PFSK-1 (cell line): Measurements from ENCODE around the gene CCDC137.

Source experiments
- FOXP2 ChIP-seq: optimal IDR thresholded peaks from 2 replicates; pipeline ENCODE3; 2011; ENCODE audit warnings: borderline replicate concordance, control low read depth, inconsistent platforms; ENCODE audit not compliant: insufficient read depth; ENCODE audit errors: extremely low read length, extremely low read depth
- POLR2AphosphoS5 ChIP-seq: IDR thresholded peaks from 2 replicates; pipeline ENCODE4 v1.6.1; 2012; ENCODE audit warnings: low read depth, mild to moderate bottlenecking, control low read depth, low read length, moderate library complexity
- SIN3A ChIP-seq: IDR thresholded peaks from 2 replicates; pipeline ENCODE4 v1.6.1; 2012; ENCODE audit warnings: mild to moderate bottlenecking, low read length, moderate library complexity, borderline replicate concordance; ENCODE audit not compliant: insufficient read depth
- TAF1 ChIP-seq: IDR thresholded peaks from 2 replicates; pipeline ENCODE4 v1.6.1; 2012; ENCODE audit warnings: low read length, control low read depth, borderline replicate concordance; ENCODE audit not compliant: insufficient read depth
- TF ChIP-seq, protein P1 (sequence below), 2 experiments: IDR thresholded peaks; 2 replicates each; pipeline versions ENCODE4 v1.6.1 to v1.8.0; 2011 to 2012; ENCODE audit warnings: low read depth in 2 of 2, low read length in 2 of 2, control low read depth in 1 of 2, inconsistent platforms in 1 of 2, mild to moderate bottlenecking in 1 of 2, moderate library complexity in 1 of 2; ENCODE audit not compliant: insufficient read depth in 1 of 2

The CCDC137 gene

DNA sequence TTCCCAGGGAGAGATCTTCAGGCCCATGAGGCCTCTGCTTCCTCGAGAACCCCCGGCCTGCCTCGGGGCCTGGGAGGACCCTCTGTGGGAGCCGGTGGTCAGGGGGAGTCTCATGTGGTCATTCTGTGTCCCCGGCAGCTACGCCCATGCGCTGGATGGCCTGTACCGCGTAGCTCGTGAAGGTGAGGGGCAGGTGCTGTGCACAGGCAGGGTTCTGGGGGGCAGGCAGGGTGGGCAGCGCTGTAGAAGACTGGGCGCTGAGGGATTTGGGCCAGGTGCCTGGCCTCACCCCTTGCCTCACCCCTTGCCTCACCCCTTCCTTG, 50.1 kb downstream of the CCDC137 start:
- TF ChIP-seq FOXP2 (no peak), POLR2AphosphoS5 (no peak), TAF1 (no peak), SIN3A (no peak)
- TF ChIP-seq, protein P1, sequence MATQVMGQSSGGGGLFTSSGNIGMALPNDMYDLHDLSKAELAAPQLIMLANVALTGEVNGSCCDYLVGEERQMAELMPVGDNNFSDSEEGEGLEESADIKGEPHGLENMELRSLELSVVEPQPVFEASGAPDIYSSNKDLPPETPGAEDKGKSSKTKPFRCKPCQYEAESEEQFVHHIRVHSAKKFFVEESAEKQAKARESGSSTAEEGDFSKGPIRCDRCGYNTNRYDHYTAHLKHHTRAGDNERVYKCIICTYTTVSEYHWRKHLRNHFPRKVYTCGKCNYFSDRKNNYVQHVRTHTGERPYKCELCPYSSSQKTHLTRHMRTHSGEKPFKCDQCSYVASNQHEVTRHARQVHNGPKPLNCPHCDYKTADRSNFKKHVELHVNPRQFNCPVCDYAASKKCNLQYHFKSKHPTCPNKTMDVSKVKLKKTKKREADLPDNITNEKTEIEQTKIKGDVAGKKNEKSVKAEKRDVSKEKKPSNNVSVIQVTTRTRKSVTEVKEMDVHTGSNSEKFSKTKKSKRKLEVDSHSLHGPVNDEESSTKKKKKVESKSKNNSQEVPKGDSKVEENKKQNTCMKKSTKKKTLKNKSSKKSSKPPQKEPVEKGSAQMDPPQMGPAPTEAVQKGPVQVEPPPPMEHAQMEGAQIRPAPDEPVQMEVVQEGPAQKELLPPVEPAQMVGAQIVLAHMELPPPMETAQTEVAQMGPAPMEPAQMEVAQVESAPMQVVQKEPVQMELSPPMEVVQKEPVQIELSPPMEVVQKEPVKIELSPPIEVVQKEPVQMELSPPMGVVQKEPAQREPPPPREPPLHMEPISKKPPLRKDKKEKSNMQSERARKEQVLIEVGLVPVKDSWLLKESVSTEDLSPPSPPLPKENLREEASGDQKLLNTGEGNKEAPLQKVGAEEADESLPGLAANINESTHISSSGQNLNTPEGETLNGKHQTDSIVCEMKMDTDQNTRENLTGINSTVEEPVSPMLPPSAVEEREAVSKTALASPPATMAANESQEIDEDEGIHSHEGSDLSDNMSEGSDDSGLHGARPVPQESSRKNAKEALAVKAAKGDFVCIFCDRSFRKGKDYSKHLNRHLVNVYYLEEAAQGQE (IDR thresholded peaks at IDR 0.05; ENCODE audit: insufficient read depth in 1 of 2, low read depth in 2 of 2, low read length in 2 of 2): no peak

DNA sequence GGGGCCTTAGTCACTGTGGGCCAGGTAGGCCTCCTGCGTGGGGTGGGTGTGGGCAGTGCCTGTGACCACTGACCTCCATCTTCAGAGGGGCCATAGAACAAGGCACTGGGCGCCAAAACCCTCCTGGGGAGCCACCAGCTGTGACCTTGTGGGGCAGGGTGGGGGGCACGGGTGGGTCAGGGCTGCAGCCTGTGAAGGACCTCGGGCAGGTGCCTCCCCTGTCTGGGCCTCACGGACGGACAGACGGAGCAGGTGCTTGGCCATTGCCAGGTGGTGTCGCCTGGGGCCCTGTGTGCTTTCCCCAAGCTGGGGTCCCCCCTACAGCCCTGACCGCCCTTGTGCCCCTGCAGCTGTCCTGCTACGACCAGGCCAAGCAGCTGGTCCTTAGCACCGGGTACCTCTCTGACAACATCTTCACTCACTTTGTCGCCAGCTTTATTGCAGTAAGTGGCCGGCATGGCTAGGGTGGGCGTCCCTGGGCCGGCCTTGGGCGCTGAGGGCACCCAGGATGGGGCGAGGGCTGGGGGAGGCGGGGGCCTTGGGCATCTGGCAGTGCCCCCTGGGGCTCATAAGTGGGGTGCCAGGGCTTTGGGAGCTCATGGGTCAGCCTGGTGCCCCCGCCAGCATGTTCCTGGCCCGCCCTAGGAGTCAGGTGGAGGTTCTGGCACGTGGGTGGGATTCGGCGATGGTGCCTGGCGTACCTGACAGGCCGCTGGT, 50.7 kb downstream of the CCDC137 start:
- TF ChIP-seq FOXP2: no peak
- TF ChIP-seq POLR2AphosphoS5: no peak
- TF ChIP-seq SIN3A: no peak
- TF ChIP-seq, protein P1 (IDR thresholded peaks at IDR 0.05; ENCODE audit: insufficient read depth in 1 of 2, low read depth in 2 of 2, low read length in 2 of 2): no peak
- TF ChIP-seq TAF1: no peak

DNA sequence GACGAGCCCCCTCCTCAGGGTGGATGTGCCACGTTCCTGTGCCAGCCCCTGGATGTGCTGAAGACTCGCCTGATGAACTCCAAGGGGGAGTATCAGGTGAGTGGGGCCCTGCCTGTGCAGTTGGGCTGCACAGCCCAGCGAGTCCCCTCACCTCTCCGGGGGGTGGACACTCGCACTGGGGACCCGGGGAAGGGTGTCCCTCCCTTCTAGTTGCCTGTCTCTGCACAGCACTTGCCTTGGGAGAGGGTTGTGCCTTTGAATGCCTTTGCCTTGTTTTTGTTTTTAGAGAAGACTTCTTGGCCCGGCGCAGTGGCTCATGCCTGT, 51.2 kb downstream of the CCDC137 start:
- TF ChIP-seq TAF1 (no peak), FOXP2 (no peak), SIN3A (no peak), POLR2AphosphoS5 (no peak)
- TF ChIP-seq, protein P1 (IDR thresholded peaks at IDR 0.05; ENCODE audit: insufficient read depth in 1 of 2, low read depth in 2 of 2, low read length in 2 of 2): no peak

DNA sequence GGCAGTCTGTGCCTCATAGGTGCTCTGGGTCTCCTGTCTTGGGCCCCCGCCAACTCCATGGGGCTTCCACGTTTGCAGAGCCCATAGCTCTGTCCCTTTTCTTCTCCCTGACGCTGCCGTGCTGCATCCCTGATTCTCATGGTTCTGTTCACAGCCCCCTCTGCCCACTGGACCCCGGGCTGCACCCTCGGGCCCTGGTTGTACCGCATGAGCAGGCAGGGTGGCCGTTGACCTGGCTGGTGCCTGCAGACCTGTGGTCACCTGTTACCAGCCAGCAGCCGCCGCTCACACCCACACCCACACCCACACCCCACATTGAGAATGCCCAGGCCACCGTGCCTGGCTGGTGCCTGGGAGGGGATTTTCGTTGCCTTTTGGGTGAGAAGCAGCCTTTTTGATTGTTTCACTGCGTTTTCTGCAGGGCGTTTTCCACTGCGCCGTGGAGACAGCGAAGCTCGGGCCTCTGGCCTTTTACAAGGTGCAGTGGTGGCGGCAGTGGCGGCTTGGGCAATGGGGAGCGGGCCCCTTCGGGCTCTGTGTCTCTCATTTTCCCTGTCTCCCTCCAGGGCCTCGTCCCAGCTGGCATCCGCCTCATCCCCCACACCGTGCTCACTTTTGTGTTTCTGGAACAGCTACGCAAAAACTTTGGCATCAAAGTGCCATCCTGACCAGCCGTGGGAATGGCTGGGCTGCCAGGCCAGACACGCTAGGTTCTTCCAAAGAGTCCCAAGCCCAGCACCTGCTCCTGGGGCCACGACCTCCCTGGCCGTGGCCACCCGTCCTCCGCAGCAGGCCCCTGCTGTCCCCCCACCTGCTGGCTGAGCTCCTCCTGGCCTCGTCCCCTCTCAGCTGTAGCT, 53.1 kb downstream of the CCDC137 start:
- no peak for TF ChIP-seq SIN3A
- TF ChIP-seq, protein P1 (IDR thresholded peaks at IDR 0.05; ENCODE audit: insufficient read depth in 1 of 2, low read depth in 2 of 2, low read length in 2 of 2): no peak
- TF ChIP-seq TAF1: no peak
- TF ChIP-seq FOXP2: no peak
- no peak for TF ChIP-seq POLR2AphosphoS5
